A673 (cell line): ENCODE data around the gene COL9A2. TPM values are rescaled to one million over a fixed set of nuclear protein-coding genes. Genes with fewer than 3 reads are reported as not detected.

Experiments used
- BruUV-seq: library from RNA; stranded (reverse); fragments of 400-500 nt; replicated peaks from 2 replicates; lab custom pipeline; 2021; lab: Mats Ljungman, UMichigan
- CTCF ChIA-PET: fragments of 300-600 bp; sonication (Branson Sonifier 250); formaldehyde crosslinking; loops from one replicate; lab custom pipeline; 2022; ENCODE audit warnings: antibody characterized with exemption; lab: Charles Lee
- POLR2A ChIA-PET: fragments of 300-600 bp; sonication (Branson Sonifier 250); formaldehyde crosslinking; loops from one replicate; lab custom pipeline; 2022; ENCODE audit warnings: antibody characterized with exemption; ENCODE audit not compliant: low non-redundant PET; lab: Charles Lee
- DNase-seq: peaks from one replicate; pipeline ENCODE4 v3.0.0-alpha.2; 2015; ENCODE audit warnings: low spot score
- H3K27ac ChIP-seq: fragments of 200-600 bp; sonication (generic); 2 replicates; pipeline ENCODE4 v1.5.1; 2016; ENCODE audit warnings: mixed run types, low read depth, mild to moderate bottlenecking, mixed read lengths, antibody characterized with exemption, low read length; ENCODE audit not compliant: poor library complexity, severe bottlenecking
- H3K27me3 ChIP-seq: fragments of 200-600 bp; sonication (generic); replicated peaks from 2 replicates; pipeline ENCODE4 v1.6.1; 2017; ENCODE audit warnings: mixed run types, low read depth, mild to moderate bottlenecking, mixed read lengths, antibody characterized with exemption, low read length; ENCODE audit not compliant: insufficient read depth, poor library complexity
- H3K36me3 ChIP-seq: fragments of 200-600 bp; sonication (generic); 2 replicates; pipeline ENCODE4 v1.6.1; 2016; ENCODE audit warnings: mixed run types, mild to moderate bottlenecking, mixed read lengths, antibody characterized with exemption, low read length; ENCODE audit not compliant: insufficient read depth, poor library complexity, severe bottlenecking
- H3K4me1 ChIP-seq: fragments of 200-600 bp; sonication (generic); 2 replicates; pipeline ENCODE4 v1.6.1; 2017; ENCODE audit warnings: mixed run types, mild to moderate bottlenecking, mixed read lengths, antibody characterized with exemption, low read length; ENCODE audit not compliant: insufficient read depth, poor library complexity, severe bottlenecking
- H3K4me3 ChIP-seq: fragments of 200-600 bp; sonication (generic); 2 replicates; pipeline ENCODE4 v1.5.1; 2016; ENCODE audit warnings: low read depth, mixed run types, mild to moderate bottlenecking, mixed read lengths, low read length; ENCODE audit not compliant: poor library complexity, severe bottlenecking
- H3K9me3 ChIP-seq: fragments of 200-600 bp; sonication (generic); 2 replicates; pipeline ENCODE4 v1.6.1; 2016; ENCODE audit warnings: mixed run types, low read depth, mild to moderate bottlenecking, mixed read lengths, antibody characterized with exemption, low read length; ENCODE audit not compliant: poor library complexity, severe bottlenecking
- CTCF ChIP-seq: fragments of 300-800, 200-600 bp; sonication (generic); conservative IDR thresholded peaks from 2 replicates; pipeline ENCODE4 v1.5.1; 2017; ENCODE audit warnings: low read depth, mild to moderate bottlenecking, antibody characterized with exemption, low read length, moderate library complexity, mixed read lengths
- EZH2 ChIP-seq: fragments of 200-600 bp; sonication (generic); IDR thresholded peaks from 2 replicates; pipeline ENCODE4 v1.6.1; 2017; ENCODE audit warnings: borderline replicate concordance, low read depth, mild to moderate bottlenecking, mixed read lengths, antibody characterized with exemption, low read length; ENCODE audit not compliant: poor library complexity, severe bottlenecking
- intact Hi-C: fragments of 100-400 bp; cut with micrococcal nuclease; formaldehyde crosslinking; loops from one replicate; pipeline ENCODE4 v1.10.0; 2022; ENCODE audit not compliant: unreplicated experiment
- total RNA-seq: library from RNA; stranded (reverse); gene quantifications from 2 replicates; pipeline ENCODE4 v1.2.3, GENCODE V29; 2021

Gene COL9A2
- total RNA-seq, 1 experiment from 2014 or later = 5.2 TPM

- H3K4me3 ChIP-seq = no peak overlapping the region
- TF ChIP-seq EZH2 (no peak), CTCF (no peak)
- intact Hi-C loops = no loop called here
- BruUV-seq = no TSS peak
- H3K4me1 ChIP-seq = no peaks in the 10 kb centered on the region
- H3K9me3 ChIP-seq = no peaks in the 10 kb centered on the region
- CTCF ChIA-PET = no interaction called here
- no peaks in the 10 kb centered on the region for H3K36me3 ChIP-seq
- H3K27ac ChIP-seq = no peak overlapping the region
- no peaks in the 10 kb centered on the region for H3K27me3 ChIP-seq
- POLR2A ChIA-PET = no interaction called here
- no peak for DNase-seq
Observed at GRCh38 chr1:40302475-40302874, 14.6 kb downstream of the COL9A2 start.

GRCh38 chr1:40301541-40302299 is 15.4 kb downstream of the COL9A2 start:
- POLR2A ChIA-PET = no interaction called here
- TF ChIP-seq EZH2 (no peak), CTCF (no peak)
- H3K27me3 ChIP-seq = no peaks in the 10 kb centered on the region
- H3K4me3 ChIP-seq = no peak overlapping the region
- DNase-seq = no peak
- intact Hi-C loops = no loop called here
- no peaks in the 10 kb centered on the region for H3K4me1 ChIP-seq
- H3K9me3 ChIP-seq = no peaks in the 10 kb centered on the region
- no TSS peak for BruUV-seq
- no peak overlapping the region for H3K27ac ChIP-seq
- no peaks in the 10 kb centered on the region for H3K36me3 ChIP-seq
- CTCF ChIA-PET = no interaction called here

GRCh38 chr1:40301066-40301465 is 16.0 kb downstream of the COL9A2 start:
- POLR2A ChIA-PET = no interaction called here
- BruUV-seq = no TSS peak
- H3K4me3 ChIP-seq = no peak overlapping the region
- no peaks in the 10 kb centered on the region for H3K27me3 ChIP-seq
- no peak for TF ChIP-seq EZH2
- TF ChIP-seq CTCF = no peak
- no peak overlapping the region for H3K27ac ChIP-seq
- H3K36me3 ChIP-seq = no peaks in the 10 kb centered on the region
- no peaks in the 10 kb centered on the region for H3K9me3 ChIP-seq
- H3K4me1 ChIP-seq = no peaks in the 10 kb centered on the region
- no peak for DNase-seq
- intact Hi-C loops = no loop called here
- CTCF ChIA-PET = no interaction called here
